Cortex of kidney (tissue), 1 donor: ENCODE results near the gene MAP3K6.
"Not testable (repeated sequence)": the region's sequence is repeated elsewhere in the genome, so short reads cannot be mapped to it uniquely, and the experiment has no call there.

Source experiments
- DNase-seq: peaks from one replicate; lab custom pipeline; 2025; lab: John Stamatoyannopoulos, UW

MAP3K6 gene

DNA sequence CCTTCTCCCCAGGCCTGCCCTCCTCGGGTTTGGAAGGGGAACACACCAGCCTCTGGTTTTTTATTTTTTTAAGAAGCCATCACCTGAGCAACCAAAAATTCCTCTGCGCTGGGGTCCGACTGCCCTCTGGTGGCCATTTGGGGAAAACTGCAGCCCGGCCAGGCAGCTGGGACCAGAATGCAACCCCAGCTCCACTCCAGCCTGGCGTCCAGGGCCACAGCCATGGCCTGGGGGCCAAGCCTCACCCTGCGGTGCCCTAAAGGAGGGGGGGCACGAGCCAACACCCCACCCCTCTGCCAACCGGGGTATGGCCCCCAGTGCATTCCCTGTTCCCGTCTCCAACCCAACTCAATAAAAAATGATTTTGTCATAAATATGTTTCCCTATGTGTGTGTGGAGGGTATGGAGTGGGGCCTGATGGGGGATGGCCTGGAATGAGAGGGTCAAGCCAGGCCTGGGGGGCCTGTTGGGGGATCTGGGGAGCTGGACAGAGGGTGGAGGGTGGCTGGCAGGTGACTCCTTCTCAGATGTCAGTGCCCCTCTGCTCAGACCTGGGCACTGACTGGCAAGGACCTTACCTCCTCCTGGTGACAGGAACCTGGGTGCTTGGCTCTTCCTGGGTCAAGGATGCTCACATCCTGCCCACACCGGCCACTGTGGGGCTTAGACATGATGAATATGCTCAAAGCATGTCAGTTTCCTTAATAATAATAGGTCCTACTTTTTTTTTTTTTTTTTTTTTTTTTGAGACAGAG, 28.9 kb upstream of the MAP3K6 start:
- no peak for DNase-seq

DNA sequence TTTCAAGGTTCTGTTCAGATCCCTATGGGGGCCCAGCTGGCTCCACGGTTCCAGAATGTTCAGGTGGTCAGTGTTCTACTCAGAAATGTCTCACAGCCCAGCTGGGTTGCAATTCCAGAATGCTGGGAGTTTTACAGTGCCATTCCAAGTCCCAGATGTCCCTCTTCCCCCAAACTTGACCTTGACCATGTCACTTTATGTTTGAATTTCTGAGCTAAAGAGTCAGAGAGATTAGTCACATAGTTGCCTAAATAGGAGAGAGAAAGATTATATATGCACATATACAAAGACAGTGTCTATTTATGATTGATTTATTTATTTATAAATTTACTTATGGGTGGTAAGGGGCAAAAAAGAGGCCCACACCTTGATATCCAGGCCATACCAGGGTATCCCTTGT, 28.2 kb upstream of the MAP3K6 start:
- no peak for DNase-seq

DNA sequence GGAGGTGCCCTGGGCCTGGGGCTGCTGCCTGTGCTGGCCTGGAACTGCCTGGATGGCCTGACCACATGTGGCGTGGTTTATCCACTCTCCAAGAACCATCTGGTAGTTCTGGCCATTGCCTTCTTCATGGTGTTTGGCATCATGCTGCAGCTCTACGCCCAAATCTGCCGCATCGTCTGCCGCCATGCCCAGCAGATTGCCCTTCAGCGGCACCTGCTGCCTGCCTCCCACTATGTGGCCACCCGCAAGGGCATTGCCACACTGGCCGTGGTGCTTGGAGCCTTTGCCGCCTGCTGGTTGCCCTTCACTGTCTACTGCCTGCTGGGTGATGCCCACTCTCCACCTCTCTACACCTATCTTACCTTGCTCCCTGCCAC, 27.5 kb upstream of the MAP3K6 start:
- no peak for DNase-seq

DNA sequence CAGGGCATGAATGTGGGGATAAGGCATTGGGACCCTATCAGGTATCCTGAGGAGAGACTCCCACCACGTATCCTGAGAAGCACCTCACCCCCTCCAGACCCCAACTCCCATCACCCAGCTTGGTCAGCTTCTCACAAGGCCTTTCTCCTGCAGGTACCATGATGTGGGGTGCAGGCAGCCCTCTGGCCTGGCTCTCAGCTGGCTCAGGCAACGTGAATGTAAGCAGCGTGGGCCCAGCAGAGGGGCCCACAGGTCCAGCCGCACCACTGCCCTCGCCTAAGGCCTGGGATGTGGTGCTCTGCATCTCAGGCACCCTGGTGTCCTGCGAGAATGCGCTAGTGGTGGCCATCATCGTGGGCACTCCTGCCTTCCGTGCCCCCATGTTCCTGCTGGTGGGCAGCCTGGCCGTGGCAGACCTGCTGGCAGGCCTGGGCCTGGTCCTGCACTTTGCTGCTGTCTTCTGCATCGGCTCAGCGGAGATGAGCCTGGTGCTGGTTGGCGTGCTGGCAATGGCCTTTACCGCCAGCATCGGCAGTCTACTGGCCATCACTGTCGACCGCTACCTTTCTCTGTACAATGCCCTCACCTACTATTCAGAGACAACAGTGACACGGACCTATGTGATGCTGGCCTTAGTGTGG, 27.0 kb upstream of the MAP3K6 start:
- no peak for DNase-seq

DNA sequence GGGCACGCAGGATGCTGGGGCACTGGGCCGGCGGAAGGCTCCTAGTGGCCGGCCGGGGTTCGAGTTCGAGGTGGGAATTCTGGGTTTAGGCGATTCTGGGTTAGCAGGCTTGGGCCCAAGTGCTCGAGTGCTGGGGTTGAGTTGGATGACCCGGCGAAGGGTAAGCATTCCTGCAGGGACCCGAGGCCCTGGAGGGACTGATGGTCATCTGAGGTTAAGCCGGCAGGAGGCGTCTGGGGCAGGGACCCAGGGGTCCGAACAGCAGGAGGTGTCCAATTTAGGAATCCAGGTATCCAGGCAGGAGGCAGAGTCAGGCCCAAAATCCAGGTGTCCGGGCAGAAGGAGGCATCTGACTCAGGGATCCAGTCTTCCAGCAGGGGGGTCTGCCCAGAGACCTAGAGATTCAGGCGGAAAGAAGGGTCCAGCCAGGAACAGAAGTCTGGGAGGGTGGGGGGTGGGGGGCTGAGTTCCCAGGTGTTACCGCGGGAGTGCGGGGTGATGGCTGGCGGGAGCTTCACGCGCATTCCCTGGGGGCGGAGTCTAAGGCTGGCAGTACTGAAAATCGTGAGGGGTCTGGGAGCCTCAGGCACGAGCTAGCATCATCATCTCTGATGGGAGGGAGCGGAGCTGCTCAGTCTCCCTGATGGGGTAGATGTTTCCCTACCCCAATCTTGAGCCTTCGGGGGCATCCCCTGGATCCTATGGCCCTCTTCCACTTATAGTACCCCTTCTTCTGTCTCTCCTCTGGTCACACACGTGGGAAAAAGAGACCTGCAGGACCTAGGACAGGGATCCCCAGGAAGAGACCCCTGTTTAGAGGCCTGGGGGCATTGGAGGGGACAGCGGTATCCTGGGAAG, 26.2 kb upstream of the MAP3K6 start:
- no peak for DNase-seq

DNA sequence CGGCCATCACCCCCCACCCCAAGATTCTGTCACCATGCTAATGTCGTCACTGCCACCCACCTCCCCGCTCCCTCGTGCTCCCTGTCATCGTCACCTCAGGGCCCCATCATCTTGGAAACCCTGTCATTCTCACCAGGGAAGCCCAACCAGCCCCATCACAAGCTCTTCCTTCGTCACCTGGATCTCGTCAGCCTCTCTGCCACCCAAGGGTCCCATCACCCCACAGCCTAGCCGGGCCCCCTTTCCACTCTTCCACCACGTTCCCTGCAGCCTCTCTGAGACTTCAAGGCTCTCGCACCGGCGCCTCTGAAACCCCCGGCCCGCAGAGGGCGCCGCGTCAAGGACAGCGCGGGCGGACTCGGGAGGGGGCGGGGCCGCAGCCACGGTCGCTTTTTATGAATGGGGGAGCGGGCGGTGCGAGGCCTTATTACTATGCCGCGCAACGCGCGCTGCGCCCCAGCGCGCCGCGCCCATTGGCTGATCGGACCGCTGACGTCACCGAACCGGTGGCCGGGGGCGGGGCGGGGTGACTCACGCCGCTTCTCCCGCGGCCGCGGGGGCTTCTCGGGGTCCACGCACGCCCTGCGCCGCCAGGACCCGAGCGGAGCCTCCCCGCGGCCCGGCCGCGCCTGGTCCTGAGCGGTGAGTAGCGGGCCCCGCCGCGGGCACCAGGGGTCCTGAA, 25.5 kb upstream of the MAP3K6 start, which contains the start of gene GPR3:
Gene GPR3 (plus strand): TSS at position 527 of the 682 bp plus-strand sequence. CDS start 1,177 bp downstream, outside the sequence.
- no peak for DNase-seq

DNA sequence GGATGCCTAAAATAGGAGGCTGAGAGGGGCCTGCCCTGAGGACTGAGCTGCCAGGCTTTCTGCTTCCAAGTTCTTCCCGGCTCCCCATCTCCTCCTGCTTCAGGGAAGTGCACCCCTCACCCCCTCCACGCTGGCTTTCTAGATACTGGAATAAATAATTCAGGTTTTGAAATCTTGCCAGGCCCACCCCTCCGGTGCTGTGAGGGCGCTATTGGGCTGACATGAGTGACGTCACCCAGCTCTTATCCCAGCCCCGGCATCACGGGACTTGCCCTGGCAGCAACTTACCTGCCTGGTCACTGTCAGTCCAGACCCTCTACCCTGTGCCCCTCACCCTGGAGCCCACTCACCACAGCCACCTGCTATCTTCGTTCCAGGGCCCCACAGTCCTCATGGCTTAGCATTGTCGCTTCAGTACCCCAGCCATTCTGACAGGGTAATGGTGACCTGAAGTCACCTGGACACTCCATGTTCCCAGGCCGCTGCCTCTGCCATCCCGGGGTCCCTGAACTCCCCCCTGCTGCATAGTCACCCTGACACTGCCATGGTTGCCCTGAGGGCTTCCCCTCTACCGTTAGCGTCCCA, 24.8 kb upstream of the MAP3K6 start:
- no peak for DNase-seq

DNA sequence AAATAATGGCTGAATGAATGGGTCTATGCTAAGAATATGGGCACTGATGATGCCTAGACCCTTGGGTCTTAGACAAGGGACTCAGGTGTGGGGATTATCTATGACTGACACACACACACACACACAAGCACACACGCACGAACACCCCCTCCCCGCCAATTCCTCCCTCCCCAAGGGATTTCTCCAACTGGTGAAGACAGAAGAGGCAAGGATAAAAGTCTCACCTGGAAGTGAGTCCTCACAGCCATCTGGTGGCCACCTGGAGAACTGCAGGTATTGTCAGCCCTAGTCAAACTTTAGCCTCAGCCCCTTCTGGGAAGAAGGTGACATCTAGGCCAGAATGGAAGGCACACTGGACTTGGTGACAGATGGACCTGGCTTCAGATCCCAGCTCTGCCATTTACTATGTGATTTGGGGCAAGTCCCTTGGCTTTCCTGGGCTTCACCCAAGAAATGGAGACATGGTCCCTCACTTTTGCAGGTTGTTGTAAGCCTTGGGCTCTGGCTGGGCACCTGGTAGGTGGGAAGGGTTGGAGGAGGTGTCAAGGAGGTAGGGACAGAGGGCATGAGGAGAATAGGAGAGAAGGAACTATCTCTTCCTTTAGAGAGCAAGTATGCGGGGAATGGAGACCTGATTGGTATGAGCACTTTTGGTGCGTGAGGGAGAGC, 21.7 kb upstream of the MAP3K6 start:
- no peak for DNase-seq

DNA sequence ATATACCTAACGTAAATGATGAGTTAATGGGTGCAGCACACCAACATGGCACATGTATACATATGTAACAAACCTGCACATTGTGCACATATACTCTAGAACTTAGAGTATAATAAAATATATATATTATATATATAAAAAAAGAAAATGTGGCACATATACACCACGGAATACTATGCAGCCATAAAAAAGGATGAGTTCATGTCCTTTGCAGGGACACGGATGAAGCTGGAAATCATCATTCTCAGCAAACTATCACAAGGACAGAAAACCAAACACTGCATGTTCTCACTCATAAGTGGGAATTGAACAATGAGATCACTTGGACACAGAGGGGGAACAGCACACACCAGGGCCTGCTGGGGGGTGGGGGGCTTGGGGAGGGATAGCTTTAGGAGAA, 18.0 kb upstream of the MAP3K6 start:
- DNase-seq, result not testable (repeated sequence)

DNA sequence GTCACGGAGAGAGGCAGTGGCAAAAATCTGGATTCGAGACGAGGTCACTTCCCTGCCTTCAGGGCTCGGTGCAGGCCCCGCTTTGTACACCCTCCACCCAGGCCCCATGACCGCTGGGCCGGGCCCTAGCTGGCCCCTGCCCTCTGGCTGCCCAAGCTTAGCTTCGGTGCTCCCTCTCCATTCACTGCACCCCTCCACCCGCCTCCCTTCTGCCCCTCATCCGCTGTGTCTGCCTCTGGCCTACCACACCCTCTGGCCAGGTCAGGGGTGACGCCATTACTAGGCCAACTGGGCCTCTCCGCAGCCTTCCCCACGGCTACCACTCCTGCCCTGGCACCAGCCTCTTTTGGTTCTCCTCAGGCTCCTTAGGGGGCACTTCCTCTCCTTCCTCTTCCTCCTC, 16.9 kb upstream of the MAP3K6 start:
- DNase-seq, result no peak

DNA sequence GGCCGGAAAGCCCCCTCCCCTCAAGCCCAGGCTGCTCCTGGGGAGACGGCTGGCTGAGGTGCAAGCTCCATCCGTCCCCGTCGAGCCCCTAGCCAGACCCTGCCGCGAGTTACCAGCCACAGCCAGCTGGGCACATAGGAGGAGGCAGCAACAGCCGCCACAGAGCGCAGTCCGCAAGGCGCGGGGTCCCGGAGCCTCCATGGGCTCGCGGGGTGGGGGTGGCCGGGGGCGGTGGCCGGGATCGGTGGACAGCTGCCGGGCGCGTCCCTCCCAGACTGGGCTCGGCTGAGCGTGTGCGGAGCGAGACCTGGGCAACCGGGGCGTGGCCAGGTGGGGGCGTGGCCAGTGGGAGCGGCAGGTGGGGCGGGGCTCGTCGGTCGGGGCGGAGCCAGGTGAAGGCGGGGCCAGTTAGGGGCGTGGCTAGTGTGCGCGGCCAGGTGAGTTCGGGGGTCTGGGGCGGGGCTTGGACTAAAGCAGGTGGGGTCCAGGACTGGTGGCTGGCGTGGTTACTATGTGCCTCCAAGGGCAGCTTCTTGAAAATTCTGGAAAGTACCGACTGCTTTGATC, 16.4 kb upstream of the MAP3K6 start, which contains the start of gene CD164L2:
Gene CD164L2 (minus strand): TSS at position 295 of the 567 bp plus-strand sequence. CDS start 94 bp downstream, at position 201.
- no peak for DNase-seq

DNA sequence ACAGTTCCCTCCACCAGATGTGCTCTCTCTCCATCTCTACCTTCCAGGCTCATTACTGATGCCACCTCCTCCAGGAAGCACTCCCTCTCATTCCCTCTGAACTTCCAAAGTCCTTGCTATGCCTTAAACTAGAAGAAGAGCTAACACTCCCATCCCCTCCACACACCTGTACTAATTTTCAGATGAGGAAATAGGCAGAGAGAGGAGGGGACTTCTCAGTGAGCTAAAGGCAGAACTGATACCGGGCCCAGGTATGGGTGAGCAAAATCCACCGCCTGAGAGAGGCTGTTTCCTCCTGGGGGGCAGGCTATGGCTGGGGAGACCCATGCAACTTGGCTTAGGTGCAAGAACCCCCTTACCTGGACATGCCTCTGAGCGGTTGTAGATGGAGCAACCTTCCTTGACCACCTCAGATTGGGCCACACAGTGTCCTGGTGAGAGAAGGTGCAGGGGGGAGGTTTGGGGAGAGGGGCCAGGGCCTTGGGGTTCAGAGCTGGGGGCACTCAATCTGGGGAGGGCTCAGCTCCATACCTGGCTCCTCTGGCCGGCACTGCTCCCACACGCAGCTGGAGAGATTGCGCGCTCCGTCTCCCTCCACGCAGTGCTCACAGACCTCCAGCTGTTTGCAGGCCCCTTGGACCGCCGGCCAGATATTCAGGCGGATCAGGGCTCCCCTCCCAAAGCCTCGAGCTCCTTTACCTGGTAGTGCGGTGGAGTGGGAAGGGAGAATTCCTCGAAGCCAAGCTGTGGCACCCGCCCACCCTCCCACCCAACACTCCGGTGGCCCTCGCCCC, 15.4 kb upstream of the MAP3K6 start:
- DNase-seq, result no peak

DNA sequence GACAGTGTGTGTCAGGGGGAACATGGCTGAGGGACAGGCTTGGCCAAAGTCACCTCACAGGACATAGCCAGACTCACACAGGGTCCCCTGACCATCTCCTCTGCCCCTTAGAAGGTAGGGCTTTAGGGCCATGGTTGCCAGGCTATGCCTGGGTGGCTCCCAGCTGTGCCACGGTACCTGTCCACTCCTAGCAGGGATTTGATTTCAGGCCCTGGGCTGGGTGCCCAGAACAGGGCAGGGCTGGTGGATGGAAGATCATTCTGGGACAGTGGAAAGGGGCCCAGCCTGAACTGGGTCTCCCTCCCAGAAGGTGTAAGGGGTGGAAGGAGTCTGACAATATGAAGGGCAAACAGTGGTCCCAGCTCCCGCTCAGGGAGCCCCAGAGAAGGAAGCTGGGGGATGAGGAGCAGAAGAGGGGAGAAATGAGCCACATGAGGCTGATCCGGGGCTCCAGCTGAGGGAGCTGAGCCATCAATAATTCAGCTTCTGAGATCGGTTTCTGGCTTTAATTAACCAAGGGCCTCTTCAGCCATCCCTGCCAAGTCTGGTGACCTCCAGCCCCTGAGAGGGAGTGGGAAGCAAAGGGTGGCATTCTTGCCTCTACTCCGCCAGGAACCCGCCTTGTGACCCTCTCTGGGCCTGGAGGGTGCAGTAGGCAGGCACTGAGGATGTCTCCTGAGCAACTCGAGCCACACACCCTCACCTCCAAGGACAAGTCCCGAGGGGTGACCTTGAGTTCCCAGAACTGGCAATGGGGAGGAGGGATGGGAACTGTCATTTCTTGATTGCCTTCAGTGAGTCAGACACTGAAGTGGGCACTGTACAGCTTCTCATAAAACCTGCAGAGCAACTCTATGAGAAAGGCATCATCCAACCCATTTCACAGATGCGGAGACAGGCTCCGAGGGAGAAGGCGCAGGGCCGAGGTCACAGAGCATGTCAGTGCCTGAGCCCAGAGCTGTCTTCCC, 14.3 kb upstream of the MAP3K6 start:
- no peak for DNase-seq

DNA sequence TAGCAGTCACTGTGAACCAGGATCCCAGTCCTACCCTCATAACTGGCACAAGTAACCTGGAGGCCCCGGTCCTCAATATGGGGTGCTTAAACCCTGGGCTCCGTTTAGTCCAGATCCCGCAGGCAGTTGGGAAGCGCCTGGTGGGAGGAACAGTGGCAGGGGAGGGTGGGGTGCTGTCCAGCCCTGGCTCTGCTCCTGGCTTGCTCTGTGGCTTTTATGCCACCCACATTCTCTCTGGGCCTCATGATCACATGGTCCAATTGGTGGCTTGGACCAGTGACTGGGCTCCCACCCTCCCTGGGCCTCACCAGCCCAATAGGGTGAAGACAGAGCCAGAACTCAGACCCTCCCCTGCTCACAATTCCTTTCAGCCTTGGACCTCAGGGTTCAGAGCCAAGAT, 13.5 kb upstream of the MAP3K6 start:
- DNase-seq, result no peak

DNA sequence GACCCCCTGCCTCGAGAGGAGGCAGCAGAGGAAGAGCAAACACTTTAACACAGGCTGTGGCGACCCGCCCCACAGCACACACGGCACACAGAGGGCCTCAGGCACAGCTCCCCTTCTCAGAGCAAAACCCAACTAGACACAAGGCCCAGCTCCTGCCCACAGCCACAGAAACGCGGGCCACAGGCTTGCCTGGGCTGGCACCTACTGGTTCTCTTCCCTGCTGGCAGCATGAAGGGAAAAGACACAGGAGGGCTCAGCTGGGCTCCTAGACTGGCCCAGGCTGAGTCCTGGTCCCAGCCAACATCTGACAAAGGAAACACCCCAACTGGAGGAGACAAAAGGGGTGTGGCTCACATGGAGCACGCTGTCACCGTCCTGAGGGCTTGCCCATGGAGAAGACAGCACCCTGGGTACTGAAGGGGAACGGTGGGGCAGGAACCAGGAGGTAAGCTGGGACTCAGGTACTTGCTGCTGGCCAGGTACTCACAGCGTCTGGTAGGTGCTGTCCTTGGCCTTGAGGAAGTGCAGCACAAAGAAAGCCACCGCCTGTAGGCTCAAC, 12.9 kb upstream of the MAP3K6 start:
- DNase-seq, result no peak

DNA sequence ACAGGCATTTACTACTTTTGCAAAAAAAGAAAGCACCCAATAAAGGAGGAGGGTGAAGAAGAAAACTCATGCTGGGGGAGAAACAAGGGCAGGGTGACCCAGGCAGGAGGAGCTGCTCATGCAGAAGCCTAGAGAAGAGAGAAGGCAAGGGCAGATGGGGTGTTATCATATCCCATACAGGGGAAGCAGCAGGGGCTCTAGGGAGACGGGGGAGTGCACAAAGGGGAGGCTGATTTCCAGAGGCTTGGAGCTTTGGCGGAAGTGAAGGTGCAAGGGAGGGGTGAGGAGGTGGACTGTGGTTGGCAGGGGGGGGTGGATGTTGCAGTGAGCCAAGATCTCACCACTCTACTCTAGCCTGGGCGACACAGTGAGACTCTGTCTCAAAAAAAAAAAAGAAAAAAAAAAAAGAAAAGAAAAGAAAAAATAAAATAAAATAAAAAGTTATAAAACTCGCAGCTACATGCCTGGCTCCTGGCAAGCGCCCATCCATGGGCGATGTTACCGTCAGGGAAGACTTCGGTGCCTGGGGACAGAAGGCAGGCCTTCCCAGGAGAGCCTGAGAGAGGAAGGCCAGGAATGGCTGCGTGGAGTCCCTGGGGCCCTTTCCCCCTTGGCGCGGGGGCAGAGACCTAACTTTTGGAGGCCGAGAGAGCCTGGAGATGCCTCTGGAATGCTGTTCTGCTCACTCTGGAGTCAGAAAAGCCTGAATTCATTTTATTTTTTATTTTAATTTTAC, 11.2 kb upstream of the MAP3K6 start:
- no peak for DNase-seq

DNA sequence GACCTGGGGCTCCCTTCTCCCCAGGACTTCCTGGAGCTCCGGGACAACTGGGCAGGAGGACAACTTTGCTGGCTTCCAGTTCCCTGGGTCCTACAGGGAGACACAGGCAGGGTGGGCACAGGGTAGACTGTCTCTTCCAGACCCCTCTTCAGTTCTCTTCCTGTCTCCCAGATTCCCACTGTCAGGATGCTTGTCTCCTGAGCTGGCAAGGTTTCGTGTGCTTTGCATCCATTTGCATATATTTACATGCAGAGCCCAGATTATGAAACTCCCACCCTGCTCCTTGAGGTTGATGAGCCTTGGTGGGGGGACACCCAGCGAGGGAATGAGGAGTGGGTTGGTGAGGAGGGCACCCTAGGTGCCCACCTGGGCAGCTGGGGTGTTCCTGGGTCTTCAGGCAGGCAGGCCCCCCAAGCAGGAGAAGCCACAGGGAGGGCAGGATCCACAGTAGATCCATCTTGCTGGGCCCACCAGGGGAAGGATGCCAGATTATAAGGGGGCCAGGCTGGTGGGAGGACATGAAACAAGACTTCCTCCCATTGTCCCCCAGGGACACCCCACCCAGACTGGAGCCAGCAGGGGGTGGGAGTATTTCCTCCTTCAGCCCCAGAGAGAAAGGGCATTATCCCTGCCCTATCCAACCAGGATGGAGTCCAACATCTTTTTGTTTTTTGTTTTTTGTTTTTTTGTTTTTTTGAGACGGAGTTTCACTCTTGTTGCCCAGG, 7.8 kb upstream of the MAP3K6 start, which contains the start of gene FCN3:
Gene FCN3 (minus strand): TSS at position 463 of the 725 bp plus-strand sequence. CDS start 6 bp downstream, at position 457.
- no peak for DNase-seq
